SK-N-MC (cell line): ENCODE measurements around the gene TIMD4.

ENCODE experiments used
- EZH2 ChIP-seq: fragments of 200-600 bp; sonication (generic); IDR thresholded peaks from one replicate; pipeline ENCODE4 v1.6.1; 2017; ENCODE audit warnings: antibody characterized with exemption
- POLR2AphosphoS5 ChIP-seq: IDR thresholded peaks from 2 replicates; pipeline ENCODE4 v1.6.1; 2012; ENCODE audit warnings: mild to moderate bottlenecking, low read depth, low read length, borderline replicate concordance

GRCh38 chr5:156920861-156921431 lies 42.1 kb downstream of the TIMD4 start:
- TF ChIP-seq POLR2AphosphoS5 = no peak
- TF ChIP-seq EZH2 = no peak
